ENCODE data around the gene KIAA1586. TPM values are rescaled to one million over a fixed set of nuclear protein-coding genes. Genes with fewer than 3 reads are reported as not detected.

KIAA1586 gene
- total and polyA plus RNA-seq, 2 donors (not counting 3 experiments of a cell fraction or from before 2014, with no cell fraction given): 1.7 to 14.0 TPM

GRCh38 chr6:57019434-57019833 lies 27.1 kb upstream of the KIAA1586 start:
- H3K4me3 ChIP-seq (replicated peaks in 1 of 3; ENCODE audit: insufficient read depth in 1 of 3, low read depth in 1 of 3, low read length in 3 of 3): no peak overlapping the region
- H3K4me1 ChIP-seq (ENCODE audit: control insufficient read depth, extremely low read depth, insufficient read depth, low read length): peaks cover 4% of the 10 kb centered on the region
- TF ChIP-seq JUN (IDR thresholded peaks at IDR 0.05; ENCODE audit: borderline replicate concordance, insufficient read depth, insufficient read length, low read depth) (no peak), CTCF (IDR thresholded peaks at IDR 0.05; ENCODE audit: extremely low read depth in 1 of 2, insufficient read depth in 1 of 2, low read depth in 1 of 2, low read length in 2 of 2) (no peak), MAX (IDR thresholded peaks at IDR 0.05; ENCODE audit: insufficient read depth, insufficient read length) (no peak), GATA2 (IDR thresholded peaks at IDR 0.05; ENCODE audit: insufficient read depth, insufficient read length, low read depth, low read length) (no peak)
- intact Hi-C loops (cut with micrococcal nuclease): no loop called here
- no peaks in the 10 kb centered on the region for H3K9me1 ChIP-seq (replicated peaks; ENCODE audit: control insufficient read depth, extremely low read depth, insufficient read depth, low read length)
- FAIRE-seq (no peak), DNase-seq (ENCODE audit: low read depth, low spot score) (no peak)
- H3K27ac ChIP-seq (ENCODE audit: insufficient read depth, low read depth, low read length): no peak overlapping the region
- no peak overlapping the region for H3K9ac ChIP-seq (replicated peaks; ENCODE audit: extremely low read depth, insufficient read depth, low read length)
- H3K9me3 ChIP-seq (replicated peaks; ENCODE audit: control insufficient read depth, insufficient read depth, low read length): no peaks in the 10 kb centered on the region
- H3K27me3 ChIP-seq (ENCODE audit: control insufficient read depth in 2 of 2, insufficient read depth in 2 of 2, low read length in 2 of 2): no peaks in the 10 kb centered on the region
- CTCF ChIA-PET: interaction anchor here (1.4 to 3.4 kb wide), 5 partner anchors 9 to 297 kb away, joined by 3 to 13 read pairs (median 4); partner anchors contain the start of genes BEND6 and PRIM2
- no peaks in the 10 kb centered on the region for H3K36me3 ChIP-seq (ENCODE audit: control insufficient read depth in 2 of 2, extremely low read depth in 1 of 2, insufficient read depth in 2 of 2, low read length in 2 of 2)
- no peaks in the 10 kb centered on the region for H3K79me2 ChIP-seq (ENCODE audit: control insufficient read depth, insufficient read depth, low read length)
- dilution Hi-C loops (cut with MboI; ENCODE audit: extremely low pct_ligation_motif_present, low sequenced_read_pairs): no loop called here
- no peak overlapping the region for H2AFZ ChIP-seq (ENCODE audit: low read depth, low read length)
- no TSS peak for BruUV-seq (replicated peaks)
- H4K20me1 ChIP-seq (replicated peaks; ENCODE audit: control insufficient read depth, extremely low read depth, insufficient read depth, low read length): no peaks in the 10 kb centered on the region
- H3K4me2 ChIP-seq (ENCODE audit: insufficient read depth, low read length): no peak overlapping the region
- POLR2A ChIA-PET: no interaction called here

Measured in endothelial cell of umbilical vein (primary cell).